Thyroid gland (tissue), 4 donors: ENCODE data around the gene CDH4.

Source experiments
- POLR2A ChIP-seq, 2 donors: fragments of 450-650 bp; IDR thresholded peaks; one replicate each; pipeline ENCODE4 v1.6.1; 2017; ENCODE audit warnings: antibody characterized with exemption in 2 of 2, mild to moderate bottlenecking in 2 of 2, moderate library complexity in 1 of 2
- TF ChIP-seq, protein P1 (sequence below), 6 experiments: fragments of 200-600 bp in 3 of 6; fragments of 450-650 bp in 3 of 6; sonication (generic) in 3 of 6; IDR thresholded peaks; one replicate each; pipeline ENCODE4 v1.5.1; 2016 to 2019; ENCODE audit warnings: antibody characterized with exemption in 6 of 6, mild to moderate bottlenecking in 2 of 6, inconsistent platforms in 1 of 6, moderate library complexity in 1 of 6

DNA sequence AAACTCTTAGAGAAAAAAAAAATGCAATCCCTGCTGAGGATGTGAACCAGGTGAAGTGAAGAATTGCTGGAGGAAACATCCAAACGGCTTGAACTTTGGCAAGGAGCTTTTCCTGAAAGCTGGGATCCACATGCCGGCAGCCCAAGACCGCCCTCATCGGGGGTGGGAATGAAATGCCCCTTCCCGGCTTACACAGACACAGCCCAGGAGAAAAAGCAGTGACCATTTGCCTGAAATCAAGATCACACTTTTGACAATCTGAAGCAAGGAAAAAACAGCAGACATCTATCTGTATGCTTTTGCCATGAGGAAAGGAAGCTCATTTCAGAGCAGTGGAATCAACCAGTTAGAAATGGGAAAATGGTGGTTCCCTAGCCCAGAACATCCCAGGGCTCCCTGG is 559.1 kb downstream of the CDH4 start:
- TF ChIP-seq, protein P1, sequence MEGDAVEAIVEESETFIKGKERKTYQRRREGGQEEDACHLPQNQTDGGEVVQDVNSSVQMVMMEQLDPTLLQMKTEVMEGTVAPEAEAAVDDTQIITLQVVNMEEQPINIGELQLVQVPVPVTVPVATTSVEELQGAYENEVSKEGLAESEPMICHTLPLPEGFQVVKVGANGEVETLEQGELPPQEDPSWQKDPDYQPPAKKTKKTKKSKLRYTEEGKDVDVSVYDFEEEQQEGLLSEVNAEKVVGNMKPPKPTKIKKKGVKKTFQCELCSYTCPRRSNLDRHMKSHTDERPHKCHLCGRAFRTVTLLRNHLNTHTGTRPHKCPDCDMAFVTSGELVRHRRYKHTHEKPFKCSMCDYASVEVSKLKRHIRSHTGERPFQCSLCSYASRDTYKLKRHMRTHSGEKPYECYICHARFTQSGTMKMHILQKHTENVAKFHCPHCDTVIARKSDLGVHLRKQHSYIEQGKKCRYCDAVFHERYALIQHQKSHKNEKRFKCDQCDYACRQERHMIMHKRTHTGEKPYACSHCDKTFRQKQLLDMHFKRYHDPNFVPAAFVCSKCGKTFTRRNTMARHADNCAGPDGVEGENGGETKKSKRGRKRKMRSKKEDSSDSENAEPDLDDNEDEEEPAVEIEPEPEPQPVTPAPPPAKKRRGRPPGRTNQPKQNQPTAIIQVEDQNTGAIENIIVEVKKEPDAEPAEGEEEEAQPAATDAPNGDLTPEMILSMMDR (IDR thresholded peaks at IDR 0.05), result no peak
- no peak for TF ChIP-seq POLR2A (IDR thresholded peaks at IDR 0.05)
